Sigmoid colon (tissue), 7 donors: ENCODE data around the gene CTXND1. TPM values are rescaled to one million over a fixed set of nuclear protein-coding genes. Genes with fewer than 3 reads are reported as not detected.

ENCODE experiments used
- DNase-seq: peaks from one replicate; pipeline ENCODE4 v3.0.0-alpha.2; 2019
- H3K27ac ChIP-seq, 4 donors: fragments of 200-600 bp; sonication (generic); one replicate each; pipeline ENCODE4 v1.5.1; 2016 to 2019; ENCODE audit warnings: mild to moderate bottlenecking in 1 of 4
- H3K27me3 ChIP-seq, 3 donors: fragments of 200-600 bp; sonication (generic); one replicate each; pipeline ENCODE4 v1.5.1; 2019; ENCODE audit warnings: mild to moderate bottlenecking in 1 of 3
- H3K36me3 ChIP-seq, 4 donors: fragments of 200-600 bp; sonication (generic); one replicate each; pipeline ENCODE4 v1.5.1; 2016 to 2019
- H3K4me1 ChIP-seq, 4 donors: fragments of 200-600 bp; sonication (generic); one replicate each; pipeline ENCODE4 v1.5.1; 2017 to 2019
- H3K4me3 ChIP-seq, 4 donors: fragments of 200-600 bp; sonication (generic); one replicate each; pipeline ENCODE4 v1.5.1; 2017 to 2019; ENCODE audit warnings: mild to moderate bottlenecking in 2 of 4, moderate library complexity in 1 of 4
- H3K9me3 ChIP-seq, 4 donors: fragments of 200-600 bp in 3 of 4; sonication (generic) in 3 of 4; one replicate each; pipeline versions ENCODE4 v1.5.1 to v1.6.1; 2013 to 2019
- EP300 ChIP-seq, 4 donors: sonication (generic); formaldehyde crosslinking; IDR thresholded peaks; one replicate each; pipeline ENCODE4 v1.6.1; 2017; ENCODE audit warnings: antibody characterized with exemption in 4 of 4
- POLR2A ChIP-seq, 2 donors: fragments of 450-650 bp; IDR thresholded peaks; one replicate each; pipeline ENCODE4 v1.6.1; 2016; ENCODE audit warnings: antibody characterized with exemption in 2 of 2, mild to moderate bottlenecking in 2 of 2, moderate library complexity in 2 of 2
- POLR2AphosphoS5 ChIP-seq, 4 donors: sonication (generic); formaldehyde crosslinking; IDR thresholded peaks; one replicate each; pipeline ENCODE4 v1.6.1; 2017; ENCODE audit warnings: antibody characterized with exemption in 4 of 4
- WGBS, 2 donors: extraction: QIAGEN DNeasy Blood & Tissue Kit; methylation state at CpG; one replicate each; pipeline ENCODE4 v1.1.7; 2013; 5-methylcytosine and 5-hydroxymethylcytosine counted together
- intact Hi-C: fragments of 100-400 bp; cut with DNase I; formaldehyde crosslinking; loops from one replicate; pipeline ENCODE4 v1.15.1; 2023
- polyA plus RNA-seq, 3 donors: library from polyadenylated mRNA; stranded (reverse); fragments of 200-250 nt; gene quantifications; one replicate each; pipeline ENCODE4 v1.2.3, GENCODE V29; 2013
- total RNA-seq, 4 donors: library from RNA; depleted of rRNA; stranded (reverse); fragments of >200 nt; gene quantifications; one replicate each; pipeline ENCODE4 v1.1.0, GENCODE V29; 2016
- TF ChIP-seq, protein P1 (sequence below), 4 experiments: fragments of 450-650 bp in 3 of 4; fragments of 200-600 bp in 1 of 4; IDR thresholded peaks; one replicate each; pipeline ENCODE4 v1.5.1; 2016 to 2019; ENCODE audit warnings: antibody characterized with exemption in 4 of 4, mild to moderate bottlenecking in 3 of 4, moderate library complexity in 2 of 4
- donor health status: healthy with polysubstance abuse.
- donor health status: Bipolar disorder and iron deficiency.
- donor health status: healthy.

Gene CTXND1
- total and polyA plus RNA-seq, 7 donors: 0.16 to 0.71 (median 0.55) TPM

DNA sequence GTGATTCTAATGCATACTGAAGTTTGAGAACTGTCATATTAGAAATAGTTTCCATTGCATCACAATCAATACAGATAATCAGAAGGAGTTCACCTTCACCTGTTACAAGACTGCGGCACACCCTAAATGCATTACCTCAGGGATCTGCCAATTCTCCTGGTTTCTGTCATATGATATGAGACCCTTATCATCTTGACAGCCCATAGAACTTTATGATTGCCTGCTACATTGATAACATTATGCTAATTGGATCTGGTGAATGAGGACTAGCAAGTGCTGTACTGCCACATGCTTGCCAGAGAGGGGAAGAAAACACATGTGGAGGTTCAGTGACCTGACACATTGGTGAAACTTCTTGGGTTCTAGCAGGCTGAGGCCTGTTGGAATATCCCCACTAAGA is 57.8 kb downstream of the CTXND1 start:
- Histone ChIP-seq H3K4me3 (no peak overlapping the region), H3K9me3 (no peaks in the 10 kb centered on the region), H3K4me1 (no peaks in the 10 kb centered on the region), H3K27me3 (no peaks in the 10 kb centered on the region), H3K27ac (no peak overlapping the region), H3K36me3 (no peaks in the 10 kb centered on the region)
- no peak for DNase-seq
- intact Hi-C loops: no loop called here
- WGBS, 2 donors: 96 to 98% methylated on average over 1 of the region's 1 CpG
- no peak for TF ChIP-seq POLR2A (IDR thresholded peaks at IDR 0.05)
- no peak for TF ChIP-seq EP300 (IDR thresholded peaks at IDR 0.05)
- TF ChIP-seq, protein P1, sequence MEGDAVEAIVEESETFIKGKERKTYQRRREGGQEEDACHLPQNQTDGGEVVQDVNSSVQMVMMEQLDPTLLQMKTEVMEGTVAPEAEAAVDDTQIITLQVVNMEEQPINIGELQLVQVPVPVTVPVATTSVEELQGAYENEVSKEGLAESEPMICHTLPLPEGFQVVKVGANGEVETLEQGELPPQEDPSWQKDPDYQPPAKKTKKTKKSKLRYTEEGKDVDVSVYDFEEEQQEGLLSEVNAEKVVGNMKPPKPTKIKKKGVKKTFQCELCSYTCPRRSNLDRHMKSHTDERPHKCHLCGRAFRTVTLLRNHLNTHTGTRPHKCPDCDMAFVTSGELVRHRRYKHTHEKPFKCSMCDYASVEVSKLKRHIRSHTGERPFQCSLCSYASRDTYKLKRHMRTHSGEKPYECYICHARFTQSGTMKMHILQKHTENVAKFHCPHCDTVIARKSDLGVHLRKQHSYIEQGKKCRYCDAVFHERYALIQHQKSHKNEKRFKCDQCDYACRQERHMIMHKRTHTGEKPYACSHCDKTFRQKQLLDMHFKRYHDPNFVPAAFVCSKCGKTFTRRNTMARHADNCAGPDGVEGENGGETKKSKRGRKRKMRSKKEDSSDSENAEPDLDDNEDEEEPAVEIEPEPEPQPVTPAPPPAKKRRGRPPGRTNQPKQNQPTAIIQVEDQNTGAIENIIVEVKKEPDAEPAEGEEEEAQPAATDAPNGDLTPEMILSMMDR (IDR thresholded peaks at IDR 0.05): no peak
- TF ChIP-seq POLR2AphosphoS5 (IDR thresholded peaks at IDR 0.05): no peak

GRCh38 chr15:80191897-80192595 is 60.0 kb downstream of the CTXND1 start:
- intact Hi-C loops: no loop called here
- no peaks in the 10 kb centered on the region for H3K4me1 ChIP-seq
- H3K4me3 ChIP-seq: no peak overlapping the region
- 80 to 89% methylated on average over 8 of the region's 8 CpGs for WGBS, 2 donors
- peaks cover 0 to 10% (median 0%) of the 10 kb centered on the region in 4 donors for H3K36me3 ChIP-seq
- no peaks in the 10 kb centered on the region for H3K9me3 ChIP-seq
- no peaks in the 10 kb centered on the region for H3K27me3 ChIP-seq
- no peak for DNase-seq
- no peak overlapping the region for H3K27ac ChIP-seq
- TF ChIP-seq POLR2AphosphoS5 (IDR thresholded peaks at IDR 0.05): no peak
- TF ChIP-seq POLR2A (IDR thresholded peaks at IDR 0.05): no peak
- TF ChIP-seq EP300 (IDR thresholded peaks at IDR 0.05): no peak
- TF ChIP-seq, protein P1 (IDR thresholded peaks at IDR 0.05): no peak

GRCh38 chr15:80191198-80191597 is 60.8 kb downstream of the CTXND1 start:
- TF ChIP-seq POLR2A (IDR thresholded peaks at IDR 0.05): no peak
- no peak for TF ChIP-seq POLR2AphosphoS5 (IDR thresholded peaks at IDR 0.05)
- TF ChIP-seq, protein P1 (IDR thresholded peaks at IDR 0.05): no peak
- TF ChIP-seq EP300 (IDR thresholded peaks at IDR 0.05): no peak
- no peaks in the 10 kb centered on the region for H3K4me1 ChIP-seq
- DNase-seq: no peak
- no peaks in the 10 kb centered on the region for H3K27me3 ChIP-seq
- no peaks in the 10 kb centered on the region for H3K9me3 ChIP-seq
- no peak overlapping the region for H3K27ac ChIP-seq
- H3K4me3 ChIP-seq: no peak overlapping the region
- intact Hi-C loops: no loop called here
- WGBS, 2 donors: 91 to 95% methylated on average over 2 of the region's 2 CpGs
- peaks cover 0 to 19% (median 2%) of the 10 kb centered on the region in 4 donors for H3K36me3 ChIP-seq

- DNase-seq: no peak
- Histone ChIP-seq H3K9me3 (no peaks in the 10 kb centered on the region), H3K4me3 (no peak overlapping the region), H3K27ac (no peak overlapping the region), H3K36me3 (peaks cover 0 to 33% (median 5%) of the 10 kb centered on the region in 4 donors), H3K27me3 (no peaks in the 10 kb centered on the region), H3K4me1 (no peaks in the 10 kb centered on the region)
- TF ChIP-seq POLR2A (IDR thresholded peaks at IDR 0.05) (no peak), EP300 (IDR thresholded peaks at IDR 0.05) (no peak), POLR2AphosphoS5 (IDR thresholded peaks at IDR 0.05) (no peak)
- TF ChIP-seq, protein P1 (IDR thresholded peaks at IDR 0.05): no peak
- intact Hi-C loops: no loop called here
- 79 to 85% methylated on average over 2 of the region's 2 CpGs for WGBS, 2 donors
Observed at GRCh38 chr15:80188251-80188650, 63.8 kb downstream of the CTXND1 start.

- intact Hi-C loops: no loop called here
- 97 to 98% methylated on average over 1 of the region's 1 CpG for WGBS, 2 donors
- H3K27ac ChIP-seq: no peak overlapping the region
- peaks cover 0 to 47% (median 7%) of the 10 kb centered on the region in 4 donors for H3K36me3 ChIP-seq
- no peak overlapping the region for H3K4me3 ChIP-seq
- no peak for DNase-seq
- H3K27me3 ChIP-seq: no peaks in the 10 kb centered on the region
- H3K9me3 ChIP-seq: no peaks in the 10 kb centered on the region
- TF ChIP-seq EP300 (IDR thresholded peaks at IDR 0.05): no peak
- TF ChIP-seq, protein P1 (IDR thresholded peaks at IDR 0.05): no peak
- no peak for TF ChIP-seq POLR2A (IDR thresholded peaks at IDR 0.05)
- no peak for TF ChIP-seq POLR2AphosphoS5 (IDR thresholded peaks at IDR 0.05)
- H3K4me1 ChIP-seq: no peaks in the 10 kb centered on the region
Observed at GRCh38 chr15:80186597-80186996, 65.4 kb downstream of the CTXND1 start.
